OCI-LY1 (cell line): ENCODE measurements around the gene MRLN.

Experiments
- H2AFZ ChIP-seq: fragments of 200-600 bp; sonication (generic), shearing (Covaris generic); 2 replicates; pipeline ENCODE4 v1.6.0; 2014; ENCODE audit warnings: antibody characterized with exemption, mild to moderate bottlenecking, low read length
- H3F3A ChIP-seq: fragments of 200-600 bp; sonication (generic), shearing (Covaris generic); 2 replicates; pipeline ENCODE4 v1.6.0; 2014; ENCODE audit warnings: mild to moderate bottlenecking, antibody characterized with exemption, low read length, moderate library complexity; ENCODE audit not compliant: insufficient read depth
- H3K27ac ChIP-seq: fragments of 200-600 bp; sonication (generic); 2 replicates; pipeline ENCODE4 v1.5.1; 2014; ENCODE audit warnings: low read length, mixed run types, mild to moderate bottlenecking, low read depth; ENCODE audit not compliant: poor library complexity, severe bottlenecking
- H3K27me3 ChIP-seq: fragments of 200-600 bp; sonication (generic); 2 replicates; pipeline ENCODE4 v1.6.0; 2014; ENCODE audit warnings: antibody characterized with exemption, mild to moderate bottlenecking, low read length, moderate library complexity; ENCODE audit not compliant: insufficient read depth
- H3K36me3 ChIP-seq: fragments of 200-600 bp; sonication (generic); 2 replicates; pipeline ENCODE4 v1.6.1; 2014; ENCODE audit warnings: mild to moderate bottlenecking, antibody characterized with exemption, low read length, moderate library complexity, mixed read lengths; ENCODE audit not compliant: insufficient read depth
- H3K4me1 ChIP-seq: fragments of 200-600 bp; sonication (generic); 2 replicates; pipeline ENCODE4 v1.5.1; 2014; ENCODE audit warnings: mild to moderate bottlenecking, low read length, moderate library complexity; ENCODE audit not compliant: insufficient read depth, severe bottlenecking
- H3K4me2 ChIP-seq: fragments of 200-600 bp; sonication (generic), shearing (Covaris generic); 2 replicates; pipeline ENCODE4 v1.6.1; 2014; ENCODE audit warnings: low read length
- H3K4me3 ChIP-seq: fragments of 200-600 bp; sonication (generic); 2 replicates; pipeline ENCODE4 v1.5.1; 2014; ENCODE audit warnings: low read length, low read depth, mild to moderate bottlenecking, mixed read lengths; ENCODE audit not compliant: poor library complexity, severe bottlenecking
- H3K79me2 ChIP-seq: fragments of 200-600 bp; shearing (Covaris generic); 2 replicates; pipeline ENCODE4 v1.6.1; 2016; ENCODE audit warnings: mixed run types, low read length, mixed read lengths; ENCODE audit not compliant: insufficient read depth
- H3K9ac ChIP-seq: fragments of 200-600 bp; sonication (generic), shearing (Covaris generic); 2 replicates; pipeline ENCODE4 v1.6.1; 2014; ENCODE audit warnings: mild to moderate bottlenecking, low read length, mixed read lengths
- H3K9me2 ChIP-seq: fragments of 200-600 bp; sonication (generic), shearing (Covaris generic); 2 replicates; pipeline ENCODE4 v1.6.1; 2014; ENCODE audit warnings: low read depth, mild to moderate bottlenecking, low read length, mixed read lengths
- H3K9me3 ChIP-seq: fragments of 200-600 bp; shearing (Covaris generic); 2 replicates; pipeline ENCODE4 v1.6.1; 2014; ENCODE audit warnings: low read length, mixed read lengths
- H4K20me1 ChIP-seq: fragments of 200-600 bp; sonication (generic), shearing (Covaris generic); 2 replicates; pipeline ENCODE4 v1.6.0; 2016; ENCODE audit warnings: mild to moderate bottlenecking, low read length; ENCODE audit not compliant: insufficient read depth
- EZH2 ChIP-seq: fragments of 200-600 bp; sonication (generic), shearing (Covaris generic); IDR thresholded peaks from 2 replicates; pipeline ENCODE4 v1.8.0; 2017; ENCODE audit warnings: borderline replicate concordance, mixed run types, mild to moderate bottlenecking, antibody characterized with exemption, low read length, moderate library complexity, mixed read lengths
- TF ChIP-seq, protein P1 (sequence below): fragments of 200-600 bp; sonication (generic), shearing (Covaris generic); IDR thresholded peaks from 2 replicates; pipeline ENCODE4 v1.5.1; 2017; ENCODE audit warnings: mild to moderate bottlenecking, antibody characterized with exemption, low read length, moderate library complexity, mixed read lengths

MRLN gene

GRCh38 chr10:59724098-59724938 lies 28.9 kb downstream of the MRLN start:
- Histone ChIP-seq H3K79me2 (no peaks in the 10 kb centered on the region), H4K20me1 (no peaks in the 10 kb centered on the region), H3K9ac (no peak overlapping the region), H3K4me3 (no peak overlapping the region), H3K9me2 (no peaks in the 10 kb centered on the region), H3K9me3 (no peaks in the 10 kb centered on the region), H3K27me3 (no peaks in the 10 kb centered on the region), H3K4me1 (no peaks in the 10 kb centered on the region), H3K4me2 (no peak overlapping the region), H3K36me3 (no peaks in the 10 kb centered on the region), H2AFZ (no peak overlapping the region), H3F3A (no peaks in the 10 kb centered on the region), H3K27ac (no peak overlapping the region)
- no peak for TF ChIP-seq EZH2
- TF ChIP-seq, protein P1, sequence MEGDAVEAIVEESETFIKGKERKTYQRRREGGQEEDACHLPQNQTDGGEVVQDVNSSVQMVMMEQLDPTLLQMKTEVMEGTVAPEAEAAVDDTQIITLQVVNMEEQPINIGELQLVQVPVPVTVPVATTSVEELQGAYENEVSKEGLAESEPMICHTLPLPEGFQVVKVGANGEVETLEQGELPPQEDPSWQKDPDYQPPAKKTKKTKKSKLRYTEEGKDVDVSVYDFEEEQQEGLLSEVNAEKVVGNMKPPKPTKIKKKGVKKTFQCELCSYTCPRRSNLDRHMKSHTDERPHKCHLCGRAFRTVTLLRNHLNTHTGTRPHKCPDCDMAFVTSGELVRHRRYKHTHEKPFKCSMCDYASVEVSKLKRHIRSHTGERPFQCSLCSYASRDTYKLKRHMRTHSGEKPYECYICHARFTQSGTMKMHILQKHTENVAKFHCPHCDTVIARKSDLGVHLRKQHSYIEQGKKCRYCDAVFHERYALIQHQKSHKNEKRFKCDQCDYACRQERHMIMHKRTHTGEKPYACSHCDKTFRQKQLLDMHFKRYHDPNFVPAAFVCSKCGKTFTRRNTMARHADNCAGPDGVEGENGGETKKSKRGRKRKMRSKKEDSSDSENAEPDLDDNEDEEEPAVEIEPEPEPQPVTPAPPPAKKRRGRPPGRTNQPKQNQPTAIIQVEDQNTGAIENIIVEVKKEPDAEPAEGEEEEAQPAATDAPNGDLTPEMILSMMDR, result no peak

DNA sequence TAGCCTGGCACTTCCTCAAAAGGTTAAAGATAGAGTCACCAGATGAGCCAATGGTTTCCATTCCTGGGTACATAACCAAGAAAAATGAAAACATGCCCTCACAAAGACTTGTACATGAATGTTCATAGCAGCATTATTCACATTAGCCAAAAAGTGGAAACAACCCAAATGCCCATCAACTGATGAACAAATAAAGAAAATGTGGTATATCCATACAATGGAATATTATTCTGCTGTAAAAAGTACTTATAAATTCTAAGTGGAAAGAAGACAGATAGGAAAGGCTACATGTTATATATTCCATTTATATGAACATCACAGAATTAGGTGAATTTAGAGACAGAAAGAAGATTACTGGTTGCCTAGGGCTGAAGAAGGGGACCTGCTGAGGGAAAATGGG lies 32.9 kb downstream of the MRLN start:
- Histone ChIP-seq H4K20me1 (no peaks in the 10 kb centered on the region), H3K27me3 (no peaks in the 10 kb centered on the region), H3K27ac (no peak overlapping the region), H3K4me3 (no peak overlapping the region), H3K36me3 (no peaks in the 10 kb centered on the region), H3K4me1 (no peaks in the 10 kb centered on the region), H3K9ac (no peak overlapping the region), H3F3A (no peaks in the 10 kb centered on the region), H3K79me2 (no peaks in the 10 kb centered on the region), H2AFZ (no peak overlapping the region), H3K4me2 (no peak overlapping the region), H3K9me2 (no peaks in the 10 kb centered on the region), H3K9me3 (no peaks in the 10 kb centered on the region)
- no peak for TF ChIP-seq EZH2
- TF ChIP-seq, protein P1, result no peak

GRCh38 chr10:59719374-59719773 lies 33.9 kb downstream of the MRLN start:
- no peaks in the 10 kb centered on the region for H3K36me3 ChIP-seq
- no peaks in the 10 kb centered on the region for H3K27me3 ChIP-seq
- H3K9me3 ChIP-seq, result no peaks in the 10 kb centered on the region
- no peaks in the 10 kb centered on the region for H3K4me1 ChIP-seq
- H3K9me2 ChIP-seq, result no peaks in the 10 kb centered on the region
- no peak overlapping the region for H3K4me3 ChIP-seq
- H3F3A ChIP-seq, result no peaks in the 10 kb centered on the region
- H3K79me2 ChIP-seq, result no peaks in the 10 kb centered on the region
- TF ChIP-seq, protein P1, result no peak
- no peak for TF ChIP-seq EZH2
- H3K27ac ChIP-seq, result no peak overlapping the region
- no peak overlapping the region for H3K9ac ChIP-seq
- H2AFZ ChIP-seq, result no peak overlapping the region
- no peak overlapping the region for H3K4me2 ChIP-seq
- no peaks in the 10 kb centered on the region for H4K20me1 ChIP-seq
